Mesenchymal stem cell (in vitro differentiated cells and primary cell): ENCODE data around the gene PIK3R1.

Experiments
- DNase-seq: peaks from one replicate; pipeline ENCODE4 v3.0.0-alpha.2; 2013
- H2AFZ ChIP-seq: one replicate; pipeline ENCODE4 v1.6.1; 2013; ENCODE audit warnings: low read depth, mild to moderate bottlenecking, control low read depth, inconsistent platforms, low read length, moderate library complexity
- H2AK5ac ChIP-seq: 2 replicates; pipeline ENCODE4 v1.6.1; 2013; ENCODE audit warnings: low read length, moderate library complexity, mild to moderate bottlenecking, inconsistent platforms; ENCODE audit not compliant: severe bottlenecking
- H2BK120ac ChIP-seq: one replicate; pipeline ENCODE4 v1.6.1; 2013; ENCODE audit warnings: low read depth, mild to moderate bottlenecking, inconsistent platforms, low read length, moderate library complexity
- H2BK12ac ChIP-seq, 2 experiments: one replicate each; pipeline ENCODE4 v1.6.1; 2013; ENCODE audit warnings: inconsistent platforms in 2 of 2, low read length in 2 of 2, mild to moderate bottlenecking in 2 of 2, moderate library complexity in 2 of 2, control low read depth in 1 of 2
- H2BK15ac ChIP-seq: one replicate; pipeline ENCODE4 v1.6.1; 2013; ENCODE audit warnings: mild to moderate bottlenecking, low read depth, inconsistent platforms; ENCODE audit not compliant: poor library complexity, severe bottlenecking
- H2BK5ac ChIP-seq: 2 replicates; pipeline ENCODE4 v1.6.1; 2013; ENCODE audit warnings: low read depth, mild to moderate bottlenecking, low read length, control low read depth, inconsistent platforms; ENCODE audit not compliant: poor library complexity, severe bottlenecking
- H3K14ac ChIP-seq, 2 experiments: one replicate each; pipeline ENCODE4 v1.6.1; 2013; ENCODE audit warnings: inconsistent platforms in 2 of 2, low read length in 2 of 2, control low read depth in 1 of 2, mild to moderate bottlenecking in 1 of 2, moderate library complexity in 1 of 2
- H3K18ac ChIP-seq, 2 experiments: one replicate each; pipeline ENCODE4 v1.6.1; 2013; ENCODE audit warnings: inconsistent platforms in 2 of 2, low read length in 2 of 2, control low read depth in 1 of 2, low read depth in 1 of 2, mild to moderate bottlenecking in 1 of 2
- H3K23ac ChIP-seq, 2 experiments: one replicate each; pipeline ENCODE4 v1.6.1; 2013; ENCODE audit warnings: inconsistent platforms in 2 of 2, low read length in 2 of 2, mild to moderate bottlenecking in 2 of 2, moderate library complexity in 2 of 2, control low read depth in 1 of 2
- H3K27ac ChIP-seq: 2 replicates; pipeline ENCODE4 v1.5.1; 2013; ENCODE audit warnings: mild to moderate bottlenecking, moderate library complexity, low read length, control low read depth, inconsistent platforms; ENCODE audit not compliant: poor library complexity, severe bottlenecking
- H3K27me3 ChIP-seq, 2 experiments: 2 replicates each; pipeline versions ENCODE4 v1.6.1 to v1.7.0; 2013; ENCODE audit warnings: low read length in 2 of 2, mild to moderate bottlenecking in 2 of 2, moderate library complexity in 2 of 2, control low read depth in 1 of 2, inconsistent platforms in 1 of 2; ENCODE audit not compliant: control insufficient read depth in 1 of 2, insufficient read depth in 1 of 2
- H3K36me3 ChIP-seq, 2 experiments: 2 replicates each; pipeline versions ENCODE4 v1.6.1 to v1.7.0; 2013; ENCODE audit warnings: low read length in 2 of 2, control low read depth in 1 of 2, inconsistent platforms in 1 of 2, low read depth in 1 of 2, mild to moderate bottlenecking in 1 of 2; ENCODE audit not compliant: insufficient read depth in 2 of 2, control insufficient read depth in 1 of 2
- H3K4ac ChIP-seq, 2 experiments: one replicate each; pipeline ENCODE4 v1.6.1; 2013; ENCODE audit warnings: inconsistent platforms in 2 of 2, low read length in 2 of 2, mild to moderate bottlenecking in 2 of 2, moderate library complexity in 2 of 2, control low read depth in 1 of 2, low read depth in 1 of 2
- H3K4me1 ChIP-seq: 2 replicates; pipeline ENCODE4 v1.6.1; 2013; ENCODE audit warnings: low read depth, low read length, control low read depth; ENCODE audit not compliant: control insufficient read depth, insufficient read depth
- H3K4me2 ChIP-seq: 2 replicates; pipeline ENCODE4 v1.6.1; 2013; ENCODE audit warnings: low read length, mild to moderate bottlenecking, inconsistent platforms; ENCODE audit not compliant: poor library complexity, severe bottlenecking
- H3K4me3 ChIP-seq, 2 experiments: 2 replicates each; pipeline versions ENCODE4 v1.5.1 to v1.7.0; 2013; ENCODE audit warnings: low read length in 2 of 2, mild to moderate bottlenecking in 2 of 2, control low read depth in 1 of 2, low read depth in 1 of 2; ENCODE audit not compliant: insufficient read depth in 1 of 2
- H3K79me1 ChIP-seq: replicated peaks from 2 replicates; pipeline ENCODE4 v1.6.1; 2013; ENCODE audit warnings: mild to moderate bottlenecking, control low read depth, low read length, inconsistent platforms; ENCODE audit not compliant: poor library complexity, severe bottlenecking
- H3K9ac ChIP-seq: 2 replicates; pipeline ENCODE4 v1.7.0; 2013; ENCODE audit warnings: mild to moderate bottlenecking, low read length, moderate library complexity
- H3K9me3 ChIP-seq: 2 replicates; pipeline ENCODE4 v1.7.0; 2013; ENCODE audit warnings: mild to moderate bottlenecking, low read length; ENCODE audit not compliant: control insufficient read depth
- H4K8ac ChIP-seq: one replicate; pipeline ENCODE4 v1.6.1; 2013; ENCODE audit warnings: inconsistent platforms, mild to moderate bottlenecking, low read length, moderate library complexity
- H4K91ac ChIP-seq: one replicate; pipeline ENCODE4 v1.6.1; 2013; ENCODE audit warnings: mild to moderate bottlenecking, low read length, inconsistent platforms
- WGBS: methylation state at CpG from one replicate; pipeline ENCODE4 v1.1.7; 2013; ENCODE audit warnings: mixed read lengths; 5-methylcytosine and 5-hydroxymethylcytosine counted together

Gene PIK3R1

GRCh38 chr5:68319706-68320412 lies 104.3 kb downstream of the PIK3R1 start:
- DNase-seq = peak; percentile 50

GRCh38 chr5:68320413-68320986 lies 104.9 kb downstream of the PIK3R1 start:
- H2BK15ac ChIP-seq = no peak overlapping the region
- 76% methylated on average over 3 of the region's 5 CpGs for WGBS

More at GRCh38 chr5:68319706-68320412, 104.3 kb downstream of the PIK3R1 start:
- H3K9ac ChIP-seq = no peak overlapping the region
- no peak overlapping the region for H4K91ac ChIP-seq
- peak overlapping the region; percentile 77 for H2AK5ac ChIP-seq
- H2AFZ ChIP-seq = no peak overlapping the region
- H3K79me1 ChIP-seq = no peaks in the 10 kb centered on the region
- H3K4me2 ChIP-seq = no peak overlapping the region
- no peak overlapping the region for H3K23ac ChIP-seq
- H3K18ac ChIP-seq = peak overlapping the region in 1 of 2 experiments; percentile 67
- no peaks in the 10 kb centered on the region for H3K9me3 ChIP-seq
- H3K4ac ChIP-seq = peak overlapping the region in 1 of 2 experiments; percentile 21
- H3K4me3 ChIP-seq = no peak overlapping the region
- no peak overlapping the region for H3K14ac ChIP-seq
- peak overlapping the region; percentile 13 for H3K27ac ChIP-seq
- H4K8ac ChIP-seq = no peak overlapping the region
- H2BK15ac ChIP-seq = no peak overlapping the region
- WGBS = 28% methylated on average over 3 of the region's 4 CpGs
- no peak overlapping the region for H2BK120ac ChIP-seq
- peak overlapping the region; percentile 54 to 55 for H2BK12ac ChIP-seq
- H3K36me3 ChIP-seq = no peaks in the 10 kb centered on the region
- H3K4me1 ChIP-seq = peaks cover 3% of the 10 kb centered on the region
- H2BK5ac ChIP-seq = no peak overlapping the region
- H3K27me3 ChIP-seq = no peaks in the 10 kb centered on the region

GRCh38 chr5:68325065-68325580 lies 109.6 kb downstream of the PIK3R1 start:
- Histone ChIP-seq H3K79me1 (no peaks in the 10 kb centered on the region), H3K4me1 (peaks cover 2% of the 10 kb centered on the region), H3K14ac (no peak overlapping the region), H3K36me3 (no peaks in the 10 kb centered on the region), H3K4ac (no peak overlapping the region), H4K8ac (no peak overlapping the region), H3K18ac (no peak overlapping the region), H2AK5ac (no peak overlapping the region), H3K4me2 (no peak overlapping the region), H3K27ac (no peak overlapping the region), H2BK5ac (no peak overlapping the region), H2BK120ac (no peak overlapping the region), H4K91ac (no peak overlapping the region), H2BK12ac (no peak overlapping the region), H2AFZ (no peak overlapping the region), H3K9ac (no peak overlapping the region), H3K9me3 (no peaks in the 10 kb centered on the region), H2BK15ac (no peak overlapping the region), H3K23ac (no peak overlapping the region), H3K27me3 (no peaks in the 10 kb centered on the region), H3K4me3 (no peak overlapping the region)
- 100% methylated on average over 1 of the region's 1 CpG for WGBS
- DNase-seq = no peak

More at GRCh38 chr5:68320413-68320986, 104.9 kb downstream of the PIK3R1 start:
- Histone ChIP-seq H3K36me3 (no peaks in the 10 kb centered on the region), H2BK120ac (no peak overlapping the region), H2BK5ac (no peak overlapping the region), H3K4me1 (peaks cover 3% of the 10 kb centered on the region), H3K4ac (peak overlapping the region in 1 of 2 experiments; percentile 38), H2AK5ac (peak overlapping the region; percentile 77), H3K18ac (peak overlapping the region; percentile 42 to 67), H3K4me2 (no peak overlapping the region), H2AFZ (no peak overlapping the region), H3K27me3 (no peaks in the 10 kb centered on the region), H3K79me1 (no peaks in the 10 kb centered on the region), H3K23ac (no peak overlapping the region), H3K27ac (no peak overlapping the region), H3K4me3 (no peak overlapping the region), H4K91ac (no peak overlapping the region), H2BK12ac (peak overlapping the region; percentile 54 to 55), H3K9ac (no peak overlapping the region), H3K14ac (no peak overlapping the region), H4K8ac (no peak overlapping the region), H3K9me3 (no peaks in the 10 kb centered on the region)
- no peak for DNase-seq

DNA sequence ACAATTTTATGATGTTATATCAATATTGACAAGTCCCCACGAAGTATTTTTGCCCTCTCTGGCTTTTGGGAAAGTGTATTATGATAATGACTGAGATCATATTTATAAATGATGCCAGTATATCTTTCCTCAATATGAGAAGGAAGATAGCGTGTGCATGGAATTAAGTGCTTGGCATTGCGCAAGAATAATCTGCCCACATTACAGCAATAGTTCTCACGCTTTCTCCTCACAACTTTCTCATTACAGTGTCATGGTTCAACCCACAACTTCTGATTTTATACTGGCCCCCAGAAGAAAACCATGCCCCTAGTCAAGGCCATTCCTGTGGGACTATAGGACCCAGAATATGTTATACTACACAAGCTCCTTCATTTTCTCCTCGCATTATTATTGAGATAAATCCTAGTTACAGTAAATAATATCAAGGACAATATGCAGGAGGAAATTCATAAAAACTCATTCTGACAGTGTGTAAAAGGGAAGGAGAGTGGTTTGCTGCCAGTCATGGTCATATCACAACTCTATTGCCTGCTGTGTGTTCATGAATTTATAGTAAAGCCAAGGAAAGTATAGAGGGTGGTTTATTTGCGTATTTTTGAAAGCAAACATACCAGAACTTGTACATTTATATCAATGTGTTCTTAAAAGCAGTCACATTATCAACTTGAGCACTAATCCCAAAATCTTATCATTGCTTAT lies 114.1 kb downstream of the PIK3R1 start:
- H3K18ac ChIP-seq = no peak overlapping the region
- no peak overlapping the region for H3K14ac ChIP-seq
- H4K8ac ChIP-seq = no peak overlapping the region
- H3K23ac ChIP-seq = no peak overlapping the region
- no peak overlapping the region for H3K27ac ChIP-seq
- H2AFZ ChIP-seq = no peak overlapping the region
- no peaks in the 10 kb centered on the region for H3K79me1 ChIP-seq
- no peak overlapping the region for H2BK5ac ChIP-seq
- no peak overlapping the region for H2BK12ac ChIP-seq
- H2AK5ac ChIP-seq = no peak overlapping the region
- no peak overlapping the region for H2BK15ac ChIP-seq
- H3K9me3 ChIP-seq = no peaks in the 10 kb centered on the region
- peak; percentile 37 for DNase-seq
- WGBS = 95% methylated on average over 3 of the region's 6 CpGs
- H3K4me2 ChIP-seq = no peak overlapping the region
- peaks cover 6% of the 10 kb centered on the region for H3K4me1 ChIP-seq
- H3K4ac ChIP-seq = no peak overlapping the region
- no peaks in the 10 kb centered on the region for H3K27me3 ChIP-seq
- H3K9ac ChIP-seq = no peak overlapping the region
- H4K91ac ChIP-seq = no peak overlapping the region
- no peak overlapping the region for H3K4me3 ChIP-seq
- H2BK120ac ChIP-seq = no peak overlapping the region
- H3K36me3 ChIP-seq = no peaks in the 10 kb centered on the region
